Uterus (tissue), 2 donors: ENCODE data around the gene DZIP1.

Experiments
- CTCF ChIP-seq, 4 experiments: fragments of 200-600 bp in 2 of 4; fragments of 450-650 bp in 2 of 4; sonication (generic) in 2 of 4; IDR thresholded peaks; one replicate each; pipeline ENCODE4 v1.5.1; 2016 to 2019; ENCODE audit warnings: antibody characterized with exemption in 4 of 4, mild to moderate bottlenecking in 2 of 4, moderate library complexity in 1 of 4
- POLR2A ChIP-seq, 2 donors: fragments of 450-650 bp; IDR thresholded peaks; one replicate each; pipeline ENCODE4 v1.6.1; 2016; ENCODE audit warnings: antibody characterized with exemption in 2 of 2, mild to moderate bottlenecking in 1 of 2, moderate library complexity in 1 of 2

GRCh38 chr13:95652821-95653220 lies 8.3 kb upstream of the DZIP1 start:
- TF ChIP-seq CTCF (IDR thresholded peaks at IDR 0.05) (no peak), POLR2A (IDR thresholded peaks at IDR 0.05) (no peak)
